Suprapubic skin (tissue), 4 donors: ENCODE measurements around the gene ERC2. TPM values are rescaled to one million over a fixed set of nuclear protein-coding genes. Genes with fewer than 3 reads are reported as not detected.

Experiments
- DNase-seq, 2 donors: peaks; one replicate each; pipeline ENCODE4 v3.0.0-alpha.2; 2019; ENCODE audit warnings: low spot score in 2 of 2
- H3K27ac ChIP-seq: fragments of 200-600 bp; sonication (generic); one replicate; pipeline ENCODE4 v1.5.1; 2019
- H3K27me3 ChIP-seq: fragments of 200-600 bp; sonication (generic); one replicate; pipeline ENCODE4 v1.5.1; 2019
- H3K36me3 ChIP-seq: fragments of 200-600 bp; sonication (generic); one replicate; pipeline ENCODE4 v1.5.1; 2019
- H3K4me1 ChIP-seq: fragments of 200-600 bp; sonication (generic); one replicate; pipeline ENCODE4 v1.5.1; 2019
- H3K4me3 ChIP-seq: fragments of 200-600 bp; sonication (generic); one replicate; pipeline ENCODE4 v1.5.1; 2019; ENCODE audit warnings: mild to moderate bottlenecking
- H3K9me3 ChIP-seq: fragments of 200-600 bp; sonication (generic); one replicate; pipeline ENCODE4 v1.5.1; 2019
- CTCF ChIP-seq, 2 donors: fragments of 200-600 bp in 1 of 2; fragments of 450-650 bp in 1 of 2; sonication (generic) in 1 of 2; IDR thresholded peaks; one replicate each; pipeline ENCODE4 v1.5.1; 2016 to 2019; ENCODE audit warnings: antibody characterized with exemption in 2 of 2, mild to moderate bottlenecking in 1 of 2, moderate library complexity in 1 of 2
- EP300 ChIP-seq: sonication (generic); formaldehyde crosslinking; IDR thresholded peaks from one replicate; pipeline ENCODE4 v1.6.1; 2017; ENCODE audit warnings: antibody characterized with exemption
- POLR2A ChIP-seq, 2 donors: fragments of 450-650 bp; IDR thresholded peaks; one replicate each; pipeline ENCODE4 v1.6.1; 2017; ENCODE audit warnings: antibody characterized with exemption in 2 of 2, mild to moderate bottlenecking in 2 of 2, moderate library complexity in 2 of 2
- POLR2AphosphoS5 ChIP-seq, 3 donors: sonication (generic); formaldehyde crosslinking; IDR thresholded peaks; one replicate each; pipeline ENCODE4 v1.6.1; 2017; ENCODE audit warnings: antibody characterized with exemption in 3 of 3
- WGBS: methylation state at CpG from one replicate; pipeline ENCODE4 v1.1.5; 2018; 5-methylcytosine and 5-hydroxymethylcytosine counted together
- total RNA-seq, 4 donors: library from RNA; depleted of rRNA; stranded (reverse); fragments of >200 nt; gene quantifications; one replicate each; pipeline ENCODE4 v1.1.0, GENCODE V29; 2016

The ERC2 gene
- total RNA-seq, 4 donors from 2014 or later = 0.21 TPM; not detected in 3

- no peaks in the 10 kb centered on the region for H3K9me3 ChIP-seq
- no peak overlapping the region for H3K4me3 ChIP-seq
- H3K27me3 ChIP-seq = peaks cover 4% of the 10 kb centered on the region
- H3K36me3 ChIP-seq = no peaks in the 10 kb centered on the region
- TF ChIP-seq POLR2AphosphoS5 (IDR thresholded peaks at IDR 0.05) (no peak), CTCF (IDR thresholded peaks at IDR 0.05) (no peak), POLR2A (IDR thresholded peaks at IDR 0.05) (no peak), EP300 (no peak)
- H3K27ac ChIP-seq = no peak overlapping the region
- 94% methylated on average over 3 of the region's 3 CpGs for WGBS
- H3K4me1 ChIP-seq = no peaks in the 10 kb centered on the region
- no peak for DNase-seq
Observed at GRCh38 chr3:55622116-55622515, 846.2 kb downstream of the ERC2 start.

GRCh38 chr3:55621648-55622047, 846.6 kb downstream of the ERC2 start:
- H3K27ac ChIP-seq = no peak overlapping the region
- WGBS = 90% methylated on average over 2 of the region's 2 CpGs
- TF ChIP-seq CTCF (IDR thresholded peaks at IDR 0.05) (no peak), POLR2A (IDR thresholded peaks at IDR 0.05) (no peak), EP300 (no peak)

GRCh38 chr3:55621026-55621422, 847.2 kb downstream of the ERC2 start:
- Histone ChIP-seq H3K27ac (no peak overlapping the region), H3K4me1 (no peaks in the 10 kb centered on the region), H3K36me3 (no peaks in the 10 kb centered on the region), H3K27me3 (peaks cover 4% of the 10 kb centered on the region), H3K9me3 (no peaks in the 10 kb centered on the region), H3K4me3 (no peak overlapping the region)
- DNase-seq = no peak
- TF ChIP-seq CTCF (IDR thresholded peaks at IDR 0.05) (no peak), POLR2AphosphoS5 (IDR thresholded peaks at IDR 0.05) (no peak), EP300 (no peak), POLR2A (IDR thresholded peaks at IDR 0.05) (no peak)
- 79% methylated on average over 3 of the region's 3 CpGs for WGBS

More at GRCh38 chr3:55621648-55622047, 846.6 kb downstream of the ERC2 start:
- Histone ChIP-seq H3K27me3 (peaks cover 4% of the 10 kb centered on the region), H3K4me1 (no peaks in the 10 kb centered on the region), H3K36me3 (no peaks in the 10 kb centered on the region), H3K4me3 (no peak overlapping the region), H3K9me3 (no peaks in the 10 kb centered on the region)
- DNase-seq = no peak

GRCh38 chr3:55620351-55621025, 847.8 kb downstream of the ERC2 start:
- WGBS = 71% methylated on average over 12 of the region's 12 CpGs
- no peak overlapping the region for H3K4me3 ChIP-seq
- H3K27me3 ChIP-seq = peaks cover 4% of the 10 kb centered on the region
- peaks cover 4% of the 10 kb centered on the region for H3K4me1 ChIP-seq
- DNase-seq = no peak
- no peaks in the 10 kb centered on the region for H3K9me3 ChIP-seq
- no peak overlapping the region for H3K27ac ChIP-seq
- no peaks in the 10 kb centered on the region for H3K36me3 ChIP-seq
- no peak for TF ChIP-seq POLR2A (IDR thresholded peaks at IDR 0.05)
- no peak for TF ChIP-seq EP300
- TF ChIP-seq CTCF (IDR thresholded peaks at IDR 0.05) = no peak
- TF ChIP-seq POLR2AphosphoS5 (IDR thresholded peaks at IDR 0.05) = no peak

GRCh38 chr3:55619046-55619808, 849.0 kb downstream of the ERC2 start:
- peaks cover 10% of the 10 kb centered on the region for H3K4me1 ChIP-seq
- no peaks in the 10 kb centered on the region for H3K36me3 ChIP-seq
- H3K27ac ChIP-seq = no peak overlapping the region
- peaks cover 4% of the 10 kb centered on the region for H3K27me3 ChIP-seq
- 71% methylated on average over 10 of the region's 10 CpGs for WGBS
- TF ChIP-seq POLR2AphosphoS5 (IDR thresholded peaks at IDR 0.05) (no peak), POLR2A (IDR thresholded peaks at IDR 0.05) (no peak), EP300 (no peak), CTCF (IDR thresholded peaks at IDR 0.05) (no peak)
- H3K4me3 ChIP-seq = no peak overlapping the region
- no peaks in the 10 kb centered on the region for H3K9me3 ChIP-seq
- no peak for DNase-seq
